Left lung (tissue), 10 donors: Measurements from ENCODE around the gene SNAI3. TPM values are rescaled to one million over a fixed set of nuclear protein-coding genes. Genes with fewer than 3 reads are reported as not detected.
A peak's percentile ranks its signal among the peaks of the same experiment; 100 is the strongest.

Experiments
- ATAC-seq: fragments of 200-7000 bp; cut with Tn5 transposase; one replicate; pipeline ENCODE4 v1.9.1; 2020; ENCODE audit warnings: moderate library complexity
- DNase-seq, 4 donors: peaks; one replicate each; pipeline ENCODE4 v3.0.0-alpha.2; 2013 to 2020
- H3K27ac ChIP-seq, 2 donors: fragments of 200-600 bp; sonication (generic) in 1 of 2; one replicate each; pipeline versions ENCODE4 v1.5.0 to v1.8.0; 2020 to 2021
- H3K27me3 ChIP-seq, 2 donors: fragments of 200-600 bp; sonication (generic) in 1 of 2; one replicate each; pipeline versions ENCODE4 v1.5.0 to v1.8.0; 2020 to 2021
- H3K36me3 ChIP-seq, 2 donors: fragments of 200-600 bp; sonication (generic) in 1 of 2; one replicate each; pipeline versions ENCODE4 v1.5.0 to v1.8.0; 2020 to 2021
- H3K4me1 ChIP-seq, 2 donors: fragments of 200-600 bp; one replicate each; pipeline ENCODE4 v1.8.0; 2021
- H3K4me3 ChIP-seq, 2 donors: fragments of 200-600 bp; sonication (generic) in 1 of 2; one replicate each; pipeline versions ENCODE4 v1.5.0 to v1.8.0; 2020 to 2021; ENCODE audit warnings: mild to moderate bottlenecking in 1 of 2
- H3K9me3 ChIP-seq, 2 donors: fragments of 200-600 bp; sonication (generic) in 1 of 2; one replicate each; pipeline versions ENCODE4 v1.5.0 to v1.8.0; 2020 to 2021
- intact Hi-C, 2 donors: fragments of 100-400 bp; cut with DNase I; formaldehyde crosslinking; loops; one replicate each; pipeline versions ENCODE4 v1.11.2 to v1.14.2; 2022
- polyA plus RNA-seq, 6 donors: library from polyadenylated mRNA; unstranded; fragments of 120-200 nt; gene quantifications; one replicate each; pipeline ENCODE4 v1.2.1, GENCODE V29; 2013; ENCODE audit not compliant: insufficient read length in 6 of 6
- total RNA-seq, 2 donors: library from RNA; stranded (reverse); fragmentation: NEBNext Ultra II Directional; extraction: Animal tissue kit (Norgen Biotek cat#: 25700); gene quantifications; one replicate each; pipeline ENCODE4 v1.2.1, GENCODE V29; 2021
- TF ChIP-seq, protein P1 (sequence below), 2 donors: fragments of 200-600 bp; sonication (generic) in 1 of 2; IDR thresholded peaks; one replicate each; pipeline versions ENCODE4 v1.5.0 to v1.8.0; 2021; ENCODE audit warnings: antibody characterized with exemption in 2 of 2
- donor health status: DM: no; HTN: yes; CAD: no.
- donor health status: DM: no; HTN: no; CAD: no.

The SNAI3 gene
- total and polyA plus RNA-seq, 8 donors = 0.86 to 2.3 (median 1.8) TPM

DNA sequence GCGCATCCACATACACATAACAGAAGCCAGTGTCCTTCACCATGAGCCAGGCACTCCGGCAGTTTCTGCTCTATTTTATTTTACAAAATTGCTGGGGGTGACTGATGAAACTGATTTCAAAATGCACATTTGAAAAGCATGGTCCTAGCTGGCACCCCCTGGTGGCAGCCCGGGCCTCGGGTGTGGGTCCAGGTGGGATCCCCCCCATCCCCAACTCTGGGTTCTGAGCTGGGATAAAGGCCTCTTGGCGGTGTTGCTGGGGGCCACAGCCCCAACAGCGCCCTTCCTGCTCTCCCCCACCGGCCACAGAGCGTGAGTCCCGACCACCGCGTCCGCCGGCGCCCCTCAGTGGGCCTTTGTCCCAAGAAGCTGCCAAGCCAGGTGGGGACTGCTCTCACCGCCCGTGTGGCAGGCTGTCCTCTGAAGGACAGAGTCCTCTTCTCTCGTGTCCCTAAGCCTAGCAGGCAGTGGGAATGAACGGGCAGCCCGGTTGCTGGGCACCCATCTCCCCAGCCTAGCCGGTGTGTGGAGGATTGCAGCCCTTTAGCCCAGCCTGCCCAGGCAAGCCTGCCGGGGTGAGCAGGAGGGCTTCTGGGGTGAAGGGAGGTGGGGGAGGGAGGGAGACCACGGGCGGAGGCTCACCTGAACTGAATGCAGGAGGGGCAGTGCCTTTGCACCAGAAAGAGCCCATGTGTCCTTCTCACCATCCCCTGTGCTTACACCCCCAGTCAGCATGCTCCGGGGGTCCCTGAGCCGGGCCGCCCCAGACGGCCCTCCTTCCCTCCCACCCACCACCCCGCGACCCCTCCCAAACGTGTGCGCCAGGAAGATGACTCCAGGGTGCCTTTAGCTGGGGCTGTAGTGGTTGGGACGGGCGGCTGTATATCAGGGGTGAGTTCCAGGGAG lies 898 bp downstream of the SNAI3 start:
- intact Hi-C loops = no loop called here
- peak; percentile 4 for ATAC-seq
- Histone ChIP-seq H3K4me1 (peaks cover 14 to 50% of the 10 kb centered on the region in 2 donors), H3K4me3 (peak overlapping the region; percentile 38 to 72), H3K27me3 (peaks cover 3 to 93% of the 10 kb centered on the region in 2 donors), H3K36me3 (no peaks in the 10 kb centered on the region), H3K27ac (peak overlapping the region in 1 of 2 donors; percentile 61), H3K9me3 (no peaks in the 10 kb centered on the region)
- peak in 1 of 4 donors; percentile 80 for DNase-seq
- TF ChIP-seq, protein P1, sequence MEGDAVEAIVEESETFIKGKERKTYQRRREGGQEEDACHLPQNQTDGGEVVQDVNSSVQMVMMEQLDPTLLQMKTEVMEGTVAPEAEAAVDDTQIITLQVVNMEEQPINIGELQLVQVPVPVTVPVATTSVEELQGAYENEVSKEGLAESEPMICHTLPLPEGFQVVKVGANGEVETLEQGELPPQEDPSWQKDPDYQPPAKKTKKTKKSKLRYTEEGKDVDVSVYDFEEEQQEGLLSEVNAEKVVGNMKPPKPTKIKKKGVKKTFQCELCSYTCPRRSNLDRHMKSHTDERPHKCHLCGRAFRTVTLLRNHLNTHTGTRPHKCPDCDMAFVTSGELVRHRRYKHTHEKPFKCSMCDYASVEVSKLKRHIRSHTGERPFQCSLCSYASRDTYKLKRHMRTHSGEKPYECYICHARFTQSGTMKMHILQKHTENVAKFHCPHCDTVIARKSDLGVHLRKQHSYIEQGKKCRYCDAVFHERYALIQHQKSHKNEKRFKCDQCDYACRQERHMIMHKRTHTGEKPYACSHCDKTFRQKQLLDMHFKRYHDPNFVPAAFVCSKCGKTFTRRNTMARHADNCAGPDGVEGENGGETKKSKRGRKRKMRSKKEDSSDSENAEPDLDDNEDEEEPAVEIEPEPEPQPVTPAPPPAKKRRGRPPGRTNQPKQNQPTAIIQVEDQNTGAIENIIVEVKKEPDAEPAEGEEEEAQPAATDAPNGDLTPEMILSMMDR (IDR thresholded peaks at IDR 0.05) = peak; percentile 39 to 53

DNA sequence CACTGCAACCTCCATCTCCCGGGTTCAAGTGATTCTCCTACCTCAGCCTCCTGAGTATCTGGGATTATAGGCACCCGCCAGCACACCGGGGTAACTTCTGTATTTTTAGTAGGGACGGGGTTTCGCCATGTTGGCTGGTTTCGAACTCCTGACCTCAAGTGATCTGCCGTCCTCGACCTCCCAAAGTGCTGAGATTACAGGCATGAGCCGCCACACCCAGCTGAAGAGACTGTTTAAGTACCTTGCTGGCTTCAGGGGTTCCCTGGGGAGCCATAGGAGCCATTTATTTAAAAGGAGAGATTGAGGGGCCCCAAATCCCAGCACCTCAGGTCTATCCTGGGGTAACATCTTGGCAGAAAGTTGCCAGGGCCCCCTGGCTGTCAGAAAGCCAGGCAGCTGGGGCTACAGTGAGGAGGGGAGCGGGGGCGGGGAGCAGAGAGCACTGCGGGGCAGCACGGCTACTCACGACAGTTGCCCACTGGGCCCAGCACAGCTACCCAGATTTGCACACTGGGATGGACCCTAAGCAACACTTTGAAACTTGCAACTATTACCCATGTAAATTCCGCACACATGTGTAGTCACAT lies 1.6 kb downstream of the SNAI3 start:
- intact Hi-C loops = no loop called here
- Histone ChIP-seq H3K4me3 (no peak overlapping the region), H3K36me3 (no peaks in the 10 kb centered on the region), H3K27me3 (peaks cover 3 to 85% of the 10 kb centered on the region in 2 donors), H3K9me3 (no peaks in the 10 kb centered on the region), H3K27ac (no peak overlapping the region), H3K4me1 (peaks cover 14 to 55% of the 10 kb centered on the region in 2 donors)
- no peak for ATAC-seq
- DNase-seq = peak in 1 of 4 donors; percentile 70
- TF ChIP-seq, protein P1 (IDR thresholded peaks at IDR 0.05) = no peak

DNA sequence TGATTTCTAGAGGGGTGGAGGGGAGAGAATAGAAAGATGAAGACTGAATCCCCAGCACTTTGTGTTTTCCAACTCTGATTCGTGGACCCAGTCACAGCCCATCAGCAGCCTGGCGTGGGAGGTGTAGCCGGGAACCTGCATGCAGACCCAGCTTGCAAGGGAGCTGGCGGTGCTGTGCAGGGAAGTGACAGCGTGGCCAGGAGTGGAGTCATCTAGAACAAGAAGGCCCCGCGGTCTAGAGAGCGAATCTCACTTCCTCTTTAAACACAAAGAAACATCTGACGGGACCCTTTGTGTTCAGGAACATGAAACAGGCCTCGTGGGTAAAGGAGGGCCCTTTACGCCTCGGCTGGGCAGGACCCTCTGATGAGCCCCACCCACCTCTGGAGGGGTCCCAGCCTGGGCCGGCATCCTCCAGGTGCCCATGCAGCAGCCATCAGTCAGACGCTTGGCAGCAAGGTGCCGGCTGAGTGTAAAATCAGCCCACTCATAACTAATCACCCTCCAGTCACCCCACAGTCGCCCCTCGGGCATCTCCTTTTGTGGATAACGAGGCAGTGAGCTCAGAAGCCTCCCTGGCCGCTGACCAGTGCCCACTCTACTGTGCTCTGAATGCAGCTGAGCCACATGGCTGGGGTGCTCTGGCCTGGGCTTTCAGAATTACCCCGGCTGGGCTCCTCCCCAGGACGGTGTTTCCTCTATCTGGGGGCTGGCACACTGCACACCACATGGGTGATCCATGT lies 4.4 kb downstream of the SNAI3 start:
- DNase-seq (peak in 2 of 4 donors; percentile 82 to 89), ATAC-seq (peak; percentile 6)
- intact Hi-C loops = no loop called here
- peaks cover 0 to 19% of the 10 kb centered on the region in 2 donors for H3K36me3 ChIP-seq
- TF ChIP-seq, protein P1 (IDR thresholded peaks at IDR 0.05) = no peak
- H3K4me3 ChIP-seq = no peak overlapping the region
- peaks cover 3 to 82% of the 10 kb centered on the region in 2 donors for H3K27me3 ChIP-seq
- H3K9me3 ChIP-seq = no peaks in the 10 kb centered on the region
- H3K4me1 ChIP-seq = peaks cover 13 to 51% of the 10 kb centered on the region in 2 donors
- peak overlapping the region; percentile 57 to 83 for H3K27ac ChIP-seq

DNA sequence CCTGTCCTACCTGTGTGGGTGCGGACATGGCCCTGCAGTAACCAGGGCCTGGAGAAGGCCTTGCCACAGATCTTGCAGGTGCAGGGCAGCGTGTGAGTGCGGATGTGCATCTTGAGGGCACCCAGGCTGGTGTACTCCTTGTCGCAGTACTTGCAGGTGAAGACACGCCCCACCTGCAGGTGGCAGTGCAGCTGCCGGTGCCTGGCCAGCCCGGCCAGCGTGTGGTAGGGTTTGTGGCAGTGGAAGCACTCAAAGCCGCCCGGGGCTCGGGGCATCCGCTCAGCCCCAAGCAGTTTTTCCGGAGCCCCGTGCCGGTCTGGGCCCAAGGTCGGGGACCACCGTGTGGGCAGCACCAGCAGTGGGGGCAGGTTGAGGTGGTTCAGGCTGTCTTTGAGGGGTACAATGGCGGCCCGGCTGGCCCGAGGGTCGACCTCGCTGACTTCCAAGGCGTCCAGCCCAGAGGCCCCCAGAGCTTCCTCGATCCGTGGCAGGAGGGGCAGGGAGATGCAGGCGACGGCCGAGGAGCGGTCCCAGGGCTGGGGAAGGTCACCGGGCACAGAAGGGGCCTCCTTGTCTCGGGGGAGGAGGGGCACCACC lies 5.1 kb downstream of the SNAI3 start:
- TF ChIP-seq, protein P1 (IDR thresholded peaks at IDR 0.05) = no peak
- intact Hi-C loops = no loop called here
- H3K4me3 ChIP-seq = no peak overlapping the region
- peaks cover 9 to 44% of the 10 kb centered on the region in 2 donors for H3K4me1 ChIP-seq
- peak overlapping the region in 1 of 2 donors; percentile 83 for H3K27ac ChIP-seq
- no peaks in the 10 kb centered on the region for H3K9me3 ChIP-seq
- ATAC-seq = peak; percentile 22
- peaks cover 3 to 75% of the 10 kb centered on the region in 2 donors for H3K27me3 ChIP-seq
- peaks cover 0 to 24% of the 10 kb centered on the region in 2 donors for H3K36me3 ChIP-seq
- DNase-seq = peak in 1 of 4 donors; percentile 85
